B cell (primary cell): ENCODE results near the gene HPS5. TPM values are rescaled to one million over a fixed set of nuclear protein-coding genes. Genes with fewer than 3 reads are reported as not detected.

ENCODE experiments used
- ATAC-seq: fragments of 200-7000 bp; cut with Tn5 transposase; one replicate; pipeline ENCODE4 v1.10.0; 2021; ENCODE audit warnings: low read depth, mild to moderate bottlenecking, moderate number of reproducible peaks, moderate library complexity
- CTCF ChIA-PET: fragments of 350-600 bp; sonication (Branson Sonifier 250); formaldehyde crosslinking; loops from one replicate; lab custom pipeline; 2021; ENCODE audit warnings: antibody characterized with exemption, inconsistent platforms; lab: Charles Lee
- POLR2A ChIA-PET: fragments of 350-600 bp; sonication (Branson Sonifier 250); formaldehyde crosslinking; loops from one replicate; lab custom pipeline; 2021; ENCODE audit warnings: antibody characterized with exemption; lab: Charles Lee
- DNase-seq: peaks from one replicate; pipeline ENCODE4 v3.0.0; 2013
- H2AFZ ChIP-seq: 2 replicates; pipeline ENCODE4 v1.6.1; 2012; ENCODE audit warnings: mild to moderate bottlenecking, low read depth, low read length; ENCODE audit not compliant: insufficient read depth, poor library complexity, severe bottlenecking
- H3K27ac ChIP-seq, 2 donors: 1 replicate in 1 of 2; 2 replicates in 1 of 2; pipeline ENCODE4 v1.5.1; 2012 to 2013; ENCODE audit warnings: low read length in 2 of 2, mild to moderate bottlenecking in 2 of 2, moderate library complexity in 1 of 2
- H3K27me3 ChIP-seq, 4 experiments: fragments of 200-600 bp in 1 of 4; sonication (generic) in 1 of 4; replicated peaks in 1 of 4; 1 replicate in 2 of 4; 2 replicates in 2 of 4; pipeline versions ENCODE4 v1.6.1 to v1.7.0; 2013 to 2016; ENCODE audit warnings: low read length in 3 of 4, mild to moderate bottlenecking in 2 of 4, mixed read lengths in 1 of 4, moderate library complexity in 1 of 4; ENCODE audit not compliant: insufficient read depth in 4 of 4, control insufficient read depth in 3 of 4; ENCODE audit errors: control extremely low read depth in 1 of 4
- H3K36me3 ChIP-seq, 2 experiments: replicated peaks in 1 of 2; 1 replicate in 1 of 2; 2 replicates in 1 of 2; pipeline versions ENCODE4 v1.6.1 to v1.7.1; 2013; ENCODE audit warnings: low read length in 1 of 2; ENCODE audit not compliant: insufficient read depth in 2 of 2, control insufficient read depth in 1 of 2; ENCODE audit errors: control extremely low read depth in 1 of 2, extremely low read depth in 1 of 2
- H3K4me1 ChIP-seq, 2 donors: fragments of 200-600 bp in 1 of 2; sonication (generic) in 1 of 2; 1 replicate in 1 of 2; 2 replicates in 1 of 2; pipeline versions ENCODE4 v1.5.1 to v1.6.1; 2013 to 2017; ENCODE audit warnings: low read length in 2 of 2; ENCODE audit not compliant: control insufficient read depth in 2 of 2, insufficient read depth in 2 of 2
- H3K4me2 ChIP-seq: replicated peaks from 2 replicates; pipeline ENCODE3; 2012; ENCODE audit warnings: mild to moderate bottlenecking, low read depth, low read length; ENCODE audit not compliant: poor library complexity, severe bottlenecking
- H3K4me3 ChIP-seq, 5 experiments: fragments of 200-600 bp in 1 of 5; sonication (generic) in 1 of 5; 1 replicate in 3 of 5; 2 replicates in 2 of 5; pipeline versions ENCODE4 v1.5.1 to v1.7.0; 2011 to 2016; ENCODE audit warnings: low read length in 4 of 5, mild to moderate bottlenecking in 4 of 5, low read depth in 2 of 5, control low read depth in 1 of 5, moderate library complexity in 1 of 5; ENCODE audit not compliant: insufficient read depth in 1 of 5; ENCODE audit errors: control extremely low read depth in 1 of 5, extremely low read depth in 1 of 5
- H3K79me2 ChIP-seq: fragments of 200-600 bp; sonication (generic); one replicate; pipeline ENCODE4 v1.6.0; 2016; ENCODE audit warnings: low read length; ENCODE audit not compliant: control insufficient read depth, insufficient read depth
- H3K9ac ChIP-seq: fragments of 200-600 bp; sonication (generic); 2 replicates; pipeline ENCODE4 v1.6.1; 2017; ENCODE audit warnings: mild to moderate bottlenecking, low read length, moderate library complexity
- H3K9me3 ChIP-seq, 3 donors: one replicate each; pipeline versions ENCODE4 v1.6.1 to v1.7.1; 2013; ENCODE audit warnings: low read length in 2 of 3; ENCODE audit not compliant: control insufficient read depth in 2 of 3, insufficient read depth in 1 of 3; ENCODE audit errors: control extremely low read depth in 1 of 3
- H4K20me1 ChIP-seq: 2 replicates; pipeline ENCODE4 v1.6.0; 2012; ENCODE audit warnings: mild to moderate bottlenecking, low read length; ENCODE audit not compliant: insufficient read depth, control insufficient read depth, poor library complexity, severe bottlenecking
- H3K27ac Mint-ChIP-seq: one replicate; pipeline ENCODE4 v1.8.0; 2021; ENCODE audit warnings: mixed read lengths
- H3K27me3 Mint-ChIP-seq: one replicate; pipeline ENCODE4 v1.8.0; 2021; ENCODE audit warnings: mixed read lengths
- H3K4me1 Mint-ChIP-seq: one replicate; pipeline ENCODE4 v1.8.0; 2021; ENCODE audit warnings: mixed read lengths
- H3K4me3 Mint-ChIP-seq: one replicate; pipeline ENCODE4 v1.8.0; 2021; ENCODE audit warnings: mixed read lengths
- H3K9me3 Mint-ChIP-seq: one replicate; pipeline ENCODE4 v1.8.0; 2022; ENCODE audit warnings: mixed read lengths; ENCODE audit not compliant: insufficient read depth
- CTCF ChIP-seq: fragments of 200-600 bp; IDR thresholded peaks from one replicate; pipeline ENCODE4 v1.8.0; 2022; ENCODE audit warnings: antibody characterized with exemption, mild to moderate bottlenecking
- EZH2 ChIP-seq: IDR thresholded peaks from 2 replicates; pipeline ENCODE4 v1.6.1; 2012; ENCODE audit warnings: borderline replicate concordance, low read depth, mild to moderate bottlenecking, moderate library complexity, low read length; ENCODE audit not compliant: insufficient read depth, poor library complexity, severe bottlenecking
- WGBS: methylation state at CpG from one replicate; pipeline ENCODE4 v1.1.5; 2013; ENCODE audit warnings: missing lambda C conversion rate; ENCODE audit not compliant: insufficient coverage; 5-methylcytosine and 5-hydroxymethylcytosine counted together
- intact Hi-C: fragments of 100-400 bp; cut with micrococcal nuclease; formaldehyde crosslinking; loops from one replicate; pipeline ENCODE4 v1.10.0; 2022
- polyA plus RNA-seq: library from polyadenylated mRNA; depleted of rRNA; stranded (reverse); fragments of >200 nt; gene quantifications from 2 replicates; pipeline ENCODE4 v1.2.3, GENCODE V29; 2012
- total RNA-seq, 2 donors: library from RNA; stranded (reverse); fragments of 120-200 nt in 1 of 2; gene quantifications; 1 replicate in 1 of 2; 2 replicates in 1 of 2; pipeline versions ENCODE4 v1.2.3 to v1.2.4, GENCODE V29; 2013 to 2022

The HPS5 gene
- total and polyA plus RNA-seq, 2 donors (not counting 1 experiment from before 2014, with no cell fraction given): 15.2 to 31.3 TPM

- Histone ChIP-seq H3K9ac (no peak overlapping the region), H3K79me2 (peaks cover 65% of the 10 kb centered on the region), H3K4me3 (no peak overlapping the region), H3K4me2 (no peak overlapping the region), H3K27me3 (no peaks in the 10 kb centered on the region), H4K20me1 (no peaks in the 10 kb centered on the region), H3K4me1 (peaks cover 13 to 23% of the 10 kb centered on the region in 2 donors), H2AFZ (no peak overlapping the region), H3K27ac (peak overlapping the region in 1 of 2 donors; percentile 67), H3K36me3 (peaks cover 0 to 42% of the 10 kb centered on the region in 2 experiments), H3K9me3 (no peaks in the 10 kb centered on the region)
- no CpG with 5 or more reads among the region's 2 CpGs for whole genome bisulfite sequencing
- intact Hi-C loops: no loop called here
- peaks cover 29% of the 10 kb centered on the region for H3K4me1 Mint-ChIP-seq
- no peaks in the 10 kb centered on the region for H3K27me3 Mint-ChIP-seq
- H3K9me3 Mint-ChIP-seq: no peaks in the 10 kb centered on the region
- H3K4me3 Mint-ChIP-seq: no peak overlapping the region
- no peak for TF ChIP-seq CTCF
- ChIA-PET CTCF (interaction anchor here (1.0 to 2.8 kb wide), 3 partner anchors 9 to 198 kb away, joined by 3 to 11 read pairs (median 3); partner anchors contain the start of gene HPS5), POLR2A (no interaction called here)
- DNase-seq: no peak
- no peak for ATAC-seq
- H3K27ac Mint-ChIP-seq: peak overlapping the region; percentile 46
These were observed 9.1 kb downstream of the HPS5 start for GRCh38 chr11:18312663-18313420.

GRCh38 chr11:18312012-18312411 is 9.9 kb downstream of the HPS5 start:
- H4K20me1 ChIP-seq: no peaks in the 10 kb centered on the region
- ChIA-PET CTCF (interaction anchor here (1.1 to 2.8 kb wide), 2 partner anchors 9 to 197 kb away, joined by 3 to 11 read pairs; partner anchors contain the start of gene HPS5), POLR2A (interaction anchor here (0.6 kb wide), 2 partner anchors 43 to 80 kb away, joined by 4 to 6 read pairs; no protein-coding TSS in a partner anchor)
- Mint-ChIP-seq H3K9me3 (no peaks in the 10 kb centered on the region), H3K27me3 (no peaks in the 10 kb centered on the region), H3K4me3 (peak overlapping the region; percentile 42), H3K27ac (peak overlapping the region; percentile 81), H3K4me1 (peaks cover 24% of the 10 kb centered on the region)
- H3K4me3 ChIP-seq: no peak overlapping the region
- peaks cover 57% of the 10 kb centered on the region for H3K79me2 ChIP-seq
- peaks cover 0 to 47% of the 10 kb centered on the region in 2 experiments for H3K36me3 ChIP-seq
- H2AFZ ChIP-seq: no peak overlapping the region
- TF ChIP-seq CTCF: no peak
- no peak for TF ChIP-seq EZH2
- intact Hi-C loops: no loop called here
- no peak overlapping the region for H3K4me2 ChIP-seq
- H3K27ac ChIP-seq: peak overlapping the region in 1 of 2 donors; percentile 67
- DNase-seq: no peak
- no peak overlapping the region for H3K9ac ChIP-seq
- no peaks in the 10 kb centered on the region for H3K27me3 ChIP-seq
- no peak for ATAC-seq
- H3K9me3 ChIP-seq: no peaks in the 10 kb centered on the region
- no CpG with 5 or more reads among the region's 3 CpGs for WGBS
- peaks cover 13 to 23% of the 10 kb centered on the region in 2 donors for H3K4me1 ChIP-seq
